ENCODE data around the gene CD93. TPM values are rescaled to one million over a fixed set of nuclear protein-coding genes. Genes with fewer than 3 reads are reported as not detected.

Gene CD93
- total and polyA plus RNA-seq, 2 donors from 2014 or later, result 9.9 to 104 TPM

- H3K4me3 ChIP-seq (ENCODE audit: low read length in 3 of 3), result no peak overlapping the region
- H3K36me3 ChIP-seq (ENCODE audit: control insufficient read depth in 2 of 3, insufficient read depth in 3 of 3, low read length in 3 of 3), result no peaks in the 10 kb centered on the region
- TF ChIP-seq, protein P1, sequence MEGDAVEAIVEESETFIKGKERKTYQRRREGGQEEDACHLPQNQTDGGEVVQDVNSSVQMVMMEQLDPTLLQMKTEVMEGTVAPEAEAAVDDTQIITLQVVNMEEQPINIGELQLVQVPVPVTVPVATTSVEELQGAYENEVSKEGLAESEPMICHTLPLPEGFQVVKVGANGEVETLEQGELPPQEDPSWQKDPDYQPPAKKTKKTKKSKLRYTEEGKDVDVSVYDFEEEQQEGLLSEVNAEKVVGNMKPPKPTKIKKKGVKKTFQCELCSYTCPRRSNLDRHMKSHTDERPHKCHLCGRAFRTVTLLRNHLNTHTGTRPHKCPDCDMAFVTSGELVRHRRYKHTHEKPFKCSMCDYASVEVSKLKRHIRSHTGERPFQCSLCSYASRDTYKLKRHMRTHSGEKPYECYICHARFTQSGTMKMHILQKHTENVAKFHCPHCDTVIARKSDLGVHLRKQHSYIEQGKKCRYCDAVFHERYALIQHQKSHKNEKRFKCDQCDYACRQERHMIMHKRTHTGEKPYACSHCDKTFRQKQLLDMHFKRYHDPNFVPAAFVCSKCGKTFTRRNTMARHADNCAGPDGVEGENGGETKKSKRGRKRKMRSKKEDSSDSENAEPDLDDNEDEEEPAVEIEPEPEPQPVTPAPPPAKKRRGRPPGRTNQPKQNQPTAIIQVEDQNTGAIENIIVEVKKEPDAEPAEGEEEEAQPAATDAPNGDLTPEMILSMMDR (IDR thresholded peaks at IDR 0.05; ENCODE audit: borderline replicate concordance, extremely low read depth, insufficient read depth), result no peak
- H3K4me1 ChIP-seq (ENCODE audit: control insufficient read depth in 2 of 3, insufficient read depth in 2 of 3, low read depth in 1 of 3, low read length in 3 of 3), result peaks cover 0 to 11% (median 7%) of the 10 kb centered on the region in 3 donors
- DNase-seq, result no peak
- intact Hi-C loops (cut with DNase I), result no loop called here
- H3K27me3 ChIP-seq (ENCODE audit: control insufficient read depth, insufficient read depth, low read length), result no peaks in the 10 kb centered on the region
- H3K9ac ChIP-seq (ENCODE audit: low read length in 3 of 3), result no peak overlapping the region
- no peaks in the 10 kb centered on the region for H3K9me3 ChIP-seq (ENCODE audit: control insufficient read depth in 2 of 3, insufficient read depth in 1 of 3, low read length in 3 of 3)
- peak overlapping the region in 1 of 2 donors; percentile 54 for H3K27ac ChIP-seq (ENCODE audit: low read depth in 2 of 2, low read length in 2 of 2)
- FAIRE-seq, result no peak
Measured at GRCh38 chr20:23106271-23106851, 20.2 kb upstream of the CD93 start.

- intact Hi-C loops (cut with DNase I), result no loop called here
- H3K9ac ChIP-seq (ENCODE audit: low read length in 3 of 3), result no peak overlapping the region
- H3K27me3 ChIP-seq (ENCODE audit: control insufficient read depth, insufficient read depth, low read length), result no peaks in the 10 kb centered on the region
- no peaks in the 10 kb centered on the region for H3K36me3 ChIP-seq (ENCODE audit: control insufficient read depth in 2 of 3, insufficient read depth in 3 of 3, low read length in 3 of 3)
- TF ChIP-seq, protein P1 (IDR thresholded peaks at IDR 0.05; ENCODE audit: borderline replicate concordance, extremely low read depth, insufficient read depth), result no peak
- H3K4me1 ChIP-seq (ENCODE audit: control insufficient read depth in 2 of 3, insufficient read depth in 2 of 3, low read depth in 1 of 3, low read length in 3 of 3), result peaks cover 0 to 11% (median 7%) of the 10 kb centered on the region in 3 donors
- H3K4me3 ChIP-seq (ENCODE audit: low read length in 3 of 3), result no peak overlapping the region
- no peak overlapping the region for H3K27ac ChIP-seq (ENCODE audit: low read depth in 2 of 2, low read length in 2 of 2)
- H3K9me3 ChIP-seq (ENCODE audit: control insufficient read depth in 2 of 3, insufficient read depth in 1 of 3, low read length in 3 of 3), result no peaks in the 10 kb centered on the region
- no peak for DNase-seq
- FAIRE-seq, result no peak
Measured at GRCh38 chr20:23105193-23105592, 19.1 kb upstream of the CD93 start.

- Histone ChIP-seq H3K9ac (ENCODE audit: low read length in 3 of 3) (no peak overlapping the region), H3K27me3 (ENCODE audit: control insufficient read depth, insufficient read depth, low read length) (no peaks in the 10 kb centered on the region), H3K36me3 (ENCODE audit: control insufficient read depth in 2 of 3, insufficient read depth in 3 of 3, low read length in 3 of 3) (no peaks in the 10 kb centered on the region), H3K4me1 (ENCODE audit: control insufficient read depth in 2 of 3, insufficient read depth in 2 of 3, low read depth in 1 of 3, low read length in 3 of 3) (peaks cover 0 to 11% (median 7%) of the 10 kb centered on the region in 3 donors), H3K27ac (ENCODE audit: low read depth in 2 of 2, low read length in 2 of 2) (no peak overlapping the region), H3K4me3 (ENCODE audit: low read length in 3 of 3) (no peak overlapping the region), H3K9me3 (ENCODE audit: control insufficient read depth in 2 of 3, insufficient read depth in 1 of 3, low read length in 3 of 3) (no peaks in the 10 kb centered on the region)
- TF ChIP-seq, protein P1 (IDR thresholded peaks at IDR 0.05; ENCODE audit: borderline replicate concordance, extremely low read depth, insufficient read depth), result no peak
- DNase-seq (peak in 1 of 5 donors; percentile 32), FAIRE-seq (peak; percentile 47)
- intact Hi-C loops (cut with DNase I), result no loop called here
Measured at GRCh38 chr20:23103284-23104018, 17.3 kb upstream of the CD93 start.
